H1 (cell line): ENCODE results near the gene GZMM. TPM values are rescaled to one million over a fixed set of nuclear protein-coding genes. Genes with fewer than 3 reads are reported as not detected.

Experiments used
- CTCF ChIA-PET: fragments of 300-600 bp; sonication (Branson Sonifier 250); formaldehyde crosslinking; loops from one replicate; lab custom pipeline; 2021; ENCODE audit not compliant: partially characterized antibody; lab: Charles Lee
- POLR2A ChIA-PET: fragments of 300-600 bp; sonication (Branson Sonifier 250); formaldehyde crosslinking; loops from one replicate; lab custom pipeline; 2021; ENCODE audit warnings: inconsistent platforms; ENCODE audit not compliant: partially characterized antibody; lab: Charles Lee
- DNase-seq, 2 experiments: peaks; one replicate each; pipeline versions ENCODE4 v3.0.0 to v3.0.0-alpha.2; 2010 to 2022; ENCODE audit warnings: low spot score in 2 of 2, low read depth in 1 of 2, mixed read lengths in 1 of 2
- FAIRE-seq: peaks from 2 replicates; lab custom pipeline; 2011; peaks lifted over from hg19 to GRCh38; lab: Jason Lieb, UNC
- H2AFZ ChIP-seq: 2 replicates; pipeline ENCODE4 v1.8.1; 2012; ENCODE audit warnings: low read length, inconsistent platforms
- H2AK5ac ChIP-seq: 2 replicates; pipeline ENCODE4 v1.6.1; 2013; ENCODE audit warnings: low read depth, low read length
- H2BK120ac ChIP-seq: replicated peaks from 2 replicates; pipeline ENCODE3; 2013; ENCODE audit warnings: low read depth, low read length, inconsistent platforms
- H2BK12ac ChIP-seq: 2 replicates; pipeline ENCODE4 v1.6.1; 2013; ENCODE audit warnings: low read depth, low read length
- H2BK15ac ChIP-seq: 2 replicates; pipeline ENCODE4 v1.6.1; 2013; ENCODE audit warnings: low read length
- H2BK20ac ChIP-seq: 2 replicates; pipeline ENCODE4 v1.6.1; 2013; ENCODE audit warnings: low read length
- H2BK5ac ChIP-seq: 2 replicates; pipeline ENCODE4 v1.6.1; 2013; ENCODE audit warnings: low read depth, low read length
- H3K14ac ChIP-seq: 2 replicates; pipeline ENCODE4 v1.6.1; 2013; ENCODE audit warnings: inconsistent platforms; ENCODE audit not compliant: insufficient read length
- H3K18ac ChIP-seq: 2 replicates; pipeline ENCODE4 v1.6.1; 2013; ENCODE audit warnings: low read length; ENCODE audit errors: extremely low read depth
- H3K23ac ChIP-seq: 2 replicates; pipeline ENCODE4 v1.6.1; 2013; ENCODE audit warnings: inconsistent platforms; ENCODE audit not compliant: insufficient read length
- H3K23me2 ChIP-seq: 2 replicates; pipeline ENCODE4 v1.6.1; 2013; ENCODE audit warnings: low read depth, low read length
- H3K27ac ChIP-seq: 2 replicates; pipeline ENCODE4 v1.6.1; 2011; ENCODE audit warnings: low read depth, low read length, inconsistent platforms
- H3K27me3 ChIP-seq, 4 experiments: replicated peaks in 1 of 4; 1 replicate in 1 of 4; 2 replicates in 3 of 4; pipeline versions ENCODE4 v1.6.1 to v1.8.1; 2011 to 2013; ENCODE audit warnings: low read length in 3 of 4, mild to moderate bottlenecking in 3 of 4, inconsistent platforms in 2 of 4, mixed read lengths in 2 of 4, moderate library complexity in 1 of 4; ENCODE audit not compliant: control insufficient read depth in 3 of 4, insufficient read depth in 3 of 4; ENCODE audit errors: extremely low read depth in 1 of 4
- H3K36me3 ChIP-seq, 4 experiments: 2 replicates each; pipeline versions ENCODE4 v1.6.1 to v1.8.1; 2011 to 2013; ENCODE audit warnings: mild to moderate bottlenecking in 4 of 4, low read length in 3 of 4, moderate library complexity in 2 of 4, control low read depth in 1 of 4, inconsistent platforms in 1 of 4; ENCODE audit not compliant: insufficient read depth in 4 of 4, control insufficient read depth in 2 of 4
- H3K4ac ChIP-seq: replicated peaks from 2 replicates; pipeline ENCODE3; 2013; ENCODE audit warnings: low read length, low read depth, mixed read lengths, inconsistent platforms; ENCODE audit not compliant: insufficient read length
- H3K4me1 ChIP-seq, 4 experiments: replicated peaks in 1 of 4; 1 replicate in 1 of 4; 2 replicates in 3 of 4; pipeline versions ENCODE4 v1.6.1 to v1.8.1; 2011 to 2013; ENCODE audit warnings: low read length in 3 of 4, inconsistent platforms in 2 of 4, mixed read lengths in 1 of 4; ENCODE audit not compliant: insufficient read depth in 4 of 4, control insufficient read depth in 3 of 4
- H3K4me2 ChIP-seq, 2 experiments: 2 replicates each; pipeline versions ENCODE4 v1.6.1 to v1.8.1; 2011 to 2013; ENCODE audit warnings: low read depth in 2 of 2, low read length in 2 of 2, control low read depth in 1 of 2, inconsistent platforms in 1 of 2, mild to moderate bottlenecking in 1 of 2; ENCODE audit not compliant: insufficient read depth in 1 of 2
- H3K4me3 ChIP-seq, 4 experiments: fragments of 200-600, 300-600 bp in 1 of 4; sonication (generic), shearing (Covaris generic), sonication (Bioruptor Twin) in 1 of 4; 2 replicates each; pipeline versions ENCODE4 v1.5.1 to v1.8.1; 2011 to 2016; ENCODE audit warnings: low read length in 4 of 4, low read depth in 3 of 4, control low read depth in 2 of 4, inconsistent platforms in 2 of 4, mild to moderate bottlenecking in 2 of 4, mixed read lengths in 1 of 4, moderate library complexity in 1 of 4; ENCODE audit not compliant: insufficient read depth in 2 of 4; ENCODE audit errors: extremely low read depth in 1 of 4
- H3K56ac ChIP-seq: replicated peaks from 2 replicates; pipeline ENCODE3; 2013; ENCODE audit warnings: low read depth, mild to moderate bottlenecking, mixed read lengths, low read length, inconsistent platforms; ENCODE audit not compliant: insufficient read length
- H3K79me1 ChIP-seq: 2 replicates; pipeline ENCODE4 v1.6.1; 2013; ENCODE audit warnings: low read depth, low read length, control low read depth
- H3K79me2 ChIP-seq, 2 experiments: 2 replicates each; pipeline versions ENCODE4 v1.6.1 to v1.8.1; 2012 to 2013; ENCODE audit warnings: low read length in 2 of 2, mild to moderate bottlenecking in 2 of 2, inconsistent platforms in 1 of 2; ENCODE audit not compliant: insufficient read depth in 2 of 2, control insufficient read depth in 1 of 2
- H3K9ac ChIP-seq, 4 experiments: replicated peaks in 1 of 4; 1 replicate in 1 of 4; 2 replicates in 3 of 4; pipeline versions ENCODE4 v1.6.1 to v1.8.1; 2011 to 2013; ENCODE audit warnings: low read depth in 3 of 4, low read length in 3 of 4, control low read depth in 2 of 4, mild to moderate bottlenecking in 2 of 4, moderate library complexity in 2 of 4, inconsistent platforms in 1 of 4; ENCODE audit errors: extremely low read depth in 1 of 4
- H3K9me3 ChIP-seq, 2 experiments: 2 replicates each; pipeline versions ENCODE4 v1.6.1 to v1.8.1; 2012 to 2013; ENCODE audit warnings: mild to moderate bottlenecking in 2 of 2, moderate library complexity in 2 of 2, control low read depth in 1 of 2, inconsistent platforms in 1 of 2, low read depth in 1 of 2, low read length in 1 of 2, mixed read lengths in 1 of 2; ENCODE audit not compliant: insufficient read depth in 2 of 2
- H4K20me1 ChIP-seq, 2 experiments: replicated peaks in 1 of 2; 2 replicates each; pipeline versions ENCODE3 to v1.8.1; 2011 to 2013; ENCODE audit warnings: inconsistent platforms in 2 of 2, low read length in 2 of 2, mild to moderate bottlenecking in 1 of 2; ENCODE audit not compliant: insufficient read depth in 2 of 2, control insufficient read depth in 1 of 2
- H4K5ac ChIP-seq: 2 replicates; pipeline ENCODE4 v1.6.1; 2013; ENCODE audit warnings: low read length, low read depth, mixed read lengths, inconsistent platforms; ENCODE audit not compliant: insufficient read length
- H4K8ac ChIP-seq: 2 replicates; pipeline ENCODE4 v1.8.0; 2013; ENCODE audit warnings: mild to moderate bottlenecking, moderate library complexity, low read length, inconsistent platforms; ENCODE audit not compliant: insufficient read depth; ENCODE audit errors: extremely low read depth
- H4K91ac ChIP-seq: replicated peaks from 2 replicates; pipeline ENCODE3; 2013; ENCODE audit warnings: low read length, mixed read lengths, inconsistent platforms; ENCODE audit not compliant: insufficient read length
- ASH2L ChIP-seq: fragments of 200-600, 300-600 bp; sonication (generic); IDR thresholded peaks from one replicate; pipeline ENCODE4 v1.7.1; 2017; ENCODE audit warnings: low read length
- ATF2 ChIP-seq: IDR thresholded peaks from 2 replicates; pipeline ENCODE4 v1.6.1; 2012; ENCODE audit warnings: low read length, inconsistent platforms
- CHD2 ChIP-seq: IDR thresholded peaks from 2 replicates; pipeline ENCODE4 v1.6.1; 2012; ENCODE audit warnings: low read length, improper control_type of control experiment
- HDAC2 ChIP-seq, 2 experiments: fragments of 300-600 bp in 1 of 2; sonication (generic) in 1 of 2; IDR thresholded peaks; 2 replicates each; pipeline ENCODE4 v1.6.1; 2011 to 2012; ENCODE audit warnings: low read depth in 2 of 2, low read length in 2 of 2, mild to moderate bottlenecking in 2 of 2, moderate library complexity in 2 of 2, borderline replicate concordance in 1 of 2, inconsistent platforms in 1 of 2
- JUN ChIP-seq: IDR thresholded peaks from 2 replicates; pipeline ENCODE4 v1.6.1; 2011; ENCODE audit warnings: low read depth, mild to moderate bottlenecking, improper control_type of control experiment, low read length
- KDM1A ChIP-seq: fragments of 200-600, 300-600 bp; sonication (generic); IDR thresholded peaks from 2 replicates; pipeline ENCODE4 v1.7.1; 2016; ENCODE audit warnings: mild to moderate bottlenecking, low read length, borderline replicate concordance
- KDM4A ChIP-seq: IDR thresholded peaks from one replicate; pipeline ENCODE4 v1.7.1; 2012; ENCODE audit warnings: low read depth, mild to moderate bottlenecking, moderate library complexity, low read length, inconsistent platforms; ENCODE audit not compliant: severe bottlenecking
- KDM5A ChIP-seq: fragments of 200-600 bp; IDR thresholded peaks from 2 replicates; pipeline ENCODE4 v1.7.1; 2012; ENCODE audit warnings: mild to moderate bottlenecking, low read length, inconsistent platforms, mixed read lengths
- POLR2AphosphoS5 ChIP-seq: IDR thresholded peaks from 2 replicates; pipeline ENCODE4 v1.6.1; 2011; ENCODE audit warnings: low read depth, low read length
- SP1 ChIP-seq: IDR thresholded peaks from 2 replicates; pipeline ENCODE4 v1.6.1; 2011; ENCODE audit warnings: low read depth, low read length
- SRF ChIP-seq: IDR thresholded peaks from 2 replicates; pipeline ENCODE4 v1.6.1; 2011; ENCODE audit warnings: mild to moderate bottlenecking, low read depth, low read length, moderate library complexity
- TAF1 ChIP-seq: IDR thresholded peaks from 2 replicates; pipeline ENCODE4 v1.6.1; 2011; ENCODE audit warnings: mild to moderate bottlenecking, low read depth, low read length
- TBP ChIP-seq: IDR thresholded peaks from 2 replicates; pipeline ENCODE4 v1.6.1; 2011; ENCODE audit warnings: low read depth, low read length, improper control_type of control experiment
- WGBS, 2 experiments: shearing (Covaris generic) in 1 of 2; methylation state at CpG; one replicate each; pipeline versions ENCODE4 v1.1.6 to v1.1.7; 2013 to 2015; ENCODE audit warnings: low lambda C conversion rate in 2 of 2, mixed read lengths in 2 of 2, inconsistent platforms in 1 of 2, low coverage in 1 of 2, missing lambda C conversion rate in 1 of 2; ENCODE audit not compliant: insufficient replicate concordance in 2 of 2, insufficient coverage in 1 of 2, insufficient read length in 1 of 2; ENCODE audit errors: extremely low coverage in 1 of 2, missing lambda C conversion rate in 1 of 2; 5-methylcytosine and 5-hydroxymethylcytosine counted together
- polyA plus RNA-seq, 7 experiments: library from polyadenylated mRNA; depleted of rRNA in 3 of 7; stranded (reverse) in 5 of 7; unstranded in 2 of 7; fragments of >200 nt in 5 of 7; fragments of 200-250 nt in 2 of 7; gene quantifications; 1 replicate in 5 of 7; 2 replicates in 1 of 7; 4 replicates in 1 of 7; pipeline versions ENCODE4 v1.2.1 to v1.2.3, GENCODE V29; 2011 to 2013; ENCODE audit warnings: missing spikeins in 2 of 7, mixed read lengths in 2 of 7
- total RNA-seq: library from RNA; stranded (reverse); fragmentation: NEBNext Ultra II Directional; extraction: Animal tissue kit (Norgen Biotek cat#: 25700); gene quantifications from 2 replicates; pipeline ENCODE4 v1.2.1, GENCODE V29; 2021

The GZMM gene
- total and polyA plus RNA-seq, 2 of the 8 experiments (the other 6 are each of a cell fraction or from before 2014, with no cell fraction given) = 0.09 to 0.32 TPM

- Histone ChIP-seq H3K9ac (no peak overlapping the region), H3K18ac (no peak overlapping the region), H2BK5ac (no peak overlapping the region), H3K79me2 (no peaks in the 10 kb centered on the region), H3K36me3 (peaks cover 0 to 4% (median 0%) of the 10 kb centered on the region in 4 experiments; a peak in 1 of 8 replicates), H4K20me1 (peaks cover 4 to 10% of the 10 kb centered on the region in 2 experiments), H3K79me1 (no peaks in the 10 kb centered on the region), H4K91ac (no peak overlapping the region), H3K56ac (no peak overlapping the region), H2BK120ac (no peak overlapping the region), H2AFZ (no peak overlapping the region), H4K8ac (no peak overlapping the region), H2AK5ac (no peak overlapping the region), H3K27ac (no peak overlapping the region), H3K14ac (no peak overlapping the region), H3K23ac (no peak overlapping the region), H3K4me3 (no peak overlapping the region), H2BK12ac (no peak overlapping the region), H4K5ac (no peak overlapping the region), H2BK20ac (no peak overlapping the region), H3K23me2 (peaks cover 2% of the 10 kb centered on the region; the same call in 1 of the 2 replicates), H3K9me3 (no peaks in the 10 kb centered on the region), H3K4ac (no peak overlapping the region), H3K4me1 (peaks cover 0 to 3% (median 1%) of the 10 kb centered on the region in 4 experiments; a peak in 3 of 7 replicates), H3K27me3 (peaks cover 22 to 36% (median 28%) of the 10 kb centered on the region in 4 experiments), H3K4me2 (no peak overlapping the region), H2BK15ac (no peak overlapping the region)
- FAIRE-seq (no peak), DNase-seq (no peak)
- POLR2A ChIA-PET = no interaction called here
- CTCF ChIA-PET = no interaction called here
- WGBS, 2 experiments = 79% methylated on average over 9 of the region's 9 CpGs; no CpG with 5 or more reads in 1 of the 2 experiments
- TF ChIP-seq TAF1 (no peak), POLR2AphosphoS5 (no peak), KDM4A (no peak), JUN (no peak), TBP (no peak), KDM1A (no peak), SP1 (no peak), SRF (no peak), KDM5A (no peak), ATF2 (no peak), CHD2 (no peak), ASH2L (no peak), HDAC2 (IDR thresholded peaks at IDR 0.05; ENCODE audit: borderline replicate concordance in 1 of 2, low read depth in 2 of 2, low read length in 2 of 2) (no peak)
These were observed 49.7 kb downstream of the GZMM start for GRCh38 chr19:593505-593904.
